Measurements from ENCODE around the gene SKOR2. TPM values are rescaled to one million over a fixed set of nuclear protein-coding genes. Genes with fewer than 3 reads are reported as not detected.
A peak's percentile ranks its signal among the peaks of the same experiment; 100 is the strongest.

Gene SKOR2
- total and polyA plus RNA-seq, 2 of the 13 experiments (the other 11 are each of a cell fraction or from before 2014, with no cell fraction given), result not detected

DNA sequence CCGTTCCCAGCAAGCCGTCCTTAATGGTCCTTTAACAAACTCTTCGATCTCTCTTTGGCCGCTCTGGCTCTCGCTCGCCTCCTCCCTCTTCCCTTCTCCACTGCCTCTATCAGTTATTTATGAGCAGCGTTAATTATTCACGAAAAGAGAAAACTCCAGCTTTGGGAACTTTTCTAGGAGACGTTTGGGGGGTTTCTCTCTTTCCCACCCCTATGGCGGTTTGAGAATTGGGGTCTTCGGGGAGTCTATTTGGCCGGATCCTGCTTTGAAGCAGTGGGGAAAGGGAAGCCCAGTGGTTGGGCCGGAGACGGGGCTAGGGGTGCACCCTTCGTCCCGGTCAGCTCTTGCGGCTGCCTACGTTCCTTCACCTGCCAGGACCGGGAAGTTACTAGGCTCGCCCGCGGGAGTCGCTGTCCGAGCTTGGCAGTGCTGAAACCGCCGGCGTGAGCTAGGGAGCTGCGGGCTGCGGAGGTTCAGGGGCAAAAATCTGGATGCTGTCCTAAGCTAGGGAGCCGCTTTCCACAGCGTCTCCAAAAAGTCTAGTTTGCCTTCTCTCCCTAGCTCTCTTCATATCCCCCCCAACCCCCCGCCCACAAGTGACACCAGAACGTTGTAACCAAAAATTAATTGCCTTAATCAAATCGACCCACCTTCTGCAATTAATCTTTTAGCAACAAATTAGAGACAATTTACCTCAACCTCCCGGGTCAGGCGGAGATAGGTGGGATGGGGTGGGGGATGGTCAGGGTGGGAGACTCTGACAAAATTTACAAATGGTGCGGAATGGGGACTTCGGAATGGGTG is 8.9 kb upstream of the SKOR2 start (continued):
- TF ChIP-seq ZNF512B (CRISPR knock-in tag; IDR thresholded peaks at IDR 0.05; ENCODE audit: borderline replicate concordance), result no peak
- TF ChIP-seq, protein P1, sequence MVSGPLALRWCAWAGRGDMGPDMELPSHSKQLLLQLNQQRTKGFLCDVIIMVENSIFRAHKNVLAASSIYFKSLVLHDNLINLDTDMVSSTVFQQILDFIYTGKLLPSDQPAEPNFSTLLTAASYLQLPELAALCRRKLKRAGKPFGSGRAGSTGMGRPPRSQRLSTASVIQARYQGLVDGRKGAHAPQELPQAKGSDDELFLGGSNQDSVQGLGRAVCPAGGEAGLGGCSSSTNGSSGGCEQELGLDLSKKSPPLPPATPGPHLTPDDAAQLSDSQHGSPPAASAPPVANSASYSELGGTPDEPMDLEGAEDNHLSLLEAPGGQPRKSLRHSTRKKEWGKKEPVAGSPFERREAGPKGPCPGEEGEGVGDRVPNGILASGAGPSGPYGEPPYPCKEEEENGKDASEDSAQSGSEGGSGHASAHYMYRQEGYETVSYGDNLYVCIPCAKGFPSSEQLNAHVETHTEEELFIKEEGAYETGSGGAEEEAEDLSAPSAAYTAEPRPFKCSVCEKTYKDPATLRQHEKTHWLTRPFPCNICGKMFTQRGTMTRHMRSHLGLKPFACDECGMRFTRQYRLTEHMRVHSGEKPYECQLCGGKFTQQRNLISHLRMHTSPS (CRISPR knock-in tag; IDR thresholded peaks at IDR 0.05; ENCODE audit: low read depth), result no peak
- TF ChIP-seq ZBTB44 (CRISPR knock-in tag; IDR thresholded peaks at IDR 0.05), result peak; percentile 82; the same call in 1 of the 2 replicates
- TF ChIP-seq, protein P2, sequence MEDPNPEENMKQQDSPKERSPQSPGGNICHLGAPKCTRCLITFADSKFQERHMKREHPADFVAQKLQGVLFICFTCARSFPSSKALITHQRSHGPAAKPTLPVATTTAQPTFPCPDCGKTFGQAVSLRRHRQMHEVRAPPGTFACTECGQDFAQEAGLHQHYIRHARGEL (CRISPR knock-in tag; IDR thresholded peaks at IDR 0.05), result no peak
- no peak for TF ChIP-seq AKAP8 (CRISPR knock-in tag; IDR thresholded peaks at IDR 0.05)
- no peak for TF ChIP-seq JARID2 (CRISPR knock-in tag; IDR thresholded peaks at IDR 0.05; ENCODE audit: insufficient replicate concordance)
- TF ChIP-seq DNMT1 (CRISPR knock-in tag; IDR thresholded peaks at IDR 0.05), result no peak
- peak; percentile 46; the same call in 1 of the 2 replicates for TF ChIP-seq KLF6 (CRISPR knock-in tag; IDR thresholded peaks at IDR 0.05)
- TF ChIP-seq LCORL (IDR thresholded peaks at IDR 0.05), result no peak
- TF ChIP-seq LCORL (CRISPR knock-in tag; IDR thresholded peaks at IDR 0.05), result no peak
- TF ChIP-seq ZNF790 (CRISPR knock-in tag; IDR thresholded peaks at IDR 0.05; ENCODE audit: borderline replicate concordance), result no peak
- no peak for TF ChIP-seq U2AF2 (IDR thresholded peaks at IDR 0.05; ENCODE audit: low read depth, low read length)
- no peak for TF ChIP-seq SIX1 (CRISPR knock-in tag; IDR thresholded peaks at IDR 0.05; ENCODE audit: borderline replicate concordance)
- TF ChIP-seq HHEX (CRISPR knock-in tag; IDR thresholded peaks at IDR 0.05), result no peak
- TF ChIP-seq WIZ (CRISPR knock-in tag; IDR thresholded peaks at IDR 0.05), result peak; percentile 90
- TF ChIP-seq YEATS4 (CRISPR knock-in tag; IDR thresholded peaks at IDR 0.05; ENCODE audit: borderline replicate concordance), result no peak
- TF ChIP-seq ZNF558 (CRISPR knock-in tag; IDR thresholded peaks at IDR 0.05; ENCODE audit: borderline replicate concordance), result no peak
- TF ChIP-seq ZBTB38 (CRISPR knock-in tag; IDR thresholded peaks at IDR 0.05), result no peak
- TF ChIP-seq ZMYM3 (CRISPR knock-in tag; IDR thresholded peaks at IDR 0.05), result no peak
- no peak for TF ChIP-seq MEF2D (CRISPR knock-in tag; IDR thresholded peaks at IDR 0.05)
- TF ChIP-seq MEIS2 (CRISPR knock-in tag; IDR thresholded peaks at IDR 0.05), result peak; percentile 81; the same call in 1 of the 2 replicates
- no peak for TF ChIP-seq ATF7 (IDR thresholded peaks at IDR 0.05)
- no peak for TF ChIP-seq ATF7 (CRISPR knock-in tag; IDR thresholded peaks at IDR 0.05)
- TF ChIP-seq PAWR (CRISPR knock-in tag; IDR thresholded peaks at IDR 0.05; ENCODE audit: borderline replicate concordance), result no peak
- TF ChIP-seq KLF16 (CRISPR knock-in tag; IDR thresholded peaks at IDR 0.05), result peak in 1 of 2 experiments; percentile 57; a peak in 1 of 4 replicates

Data from HepG2 (cell line).